OCI-LY1 (cell line): ENCODE measurements around the gene PLEKHJ1.

ENCODE experiments used
- H2AFZ ChIP-seq: fragments of 200-600 bp; sonication (generic), shearing (Covaris generic); 2 replicates; pipeline ENCODE4 v1.6.0; 2014; ENCODE audit warnings: antibody characterized with exemption, mild to moderate bottlenecking, low read length
- H3F3A ChIP-seq: fragments of 200-600 bp; sonication (generic), shearing (Covaris generic); 2 replicates; pipeline ENCODE4 v1.6.0; 2014; ENCODE audit warnings: mild to moderate bottlenecking, antibody characterized with exemption, low read length, moderate library complexity; ENCODE audit not compliant: insufficient read depth
- H3K27ac ChIP-seq: fragments of 200-600 bp; sonication (generic); 2 replicates; pipeline ENCODE4 v1.5.1; 2014; ENCODE audit warnings: low read length, mixed run types, mild to moderate bottlenecking, low read depth; ENCODE audit not compliant: poor library complexity, severe bottlenecking
- H3K27me3 ChIP-seq: fragments of 200-600 bp; sonication (generic); 2 replicates; pipeline ENCODE4 v1.6.0; 2014; ENCODE audit warnings: antibody characterized with exemption, mild to moderate bottlenecking, low read length, moderate library complexity; ENCODE audit not compliant: insufficient read depth
- H3K36me3 ChIP-seq: fragments of 200-600 bp; sonication (generic); 2 replicates; pipeline ENCODE4 v1.6.1; 2014; ENCODE audit warnings: mild to moderate bottlenecking, antibody characterized with exemption, low read length, moderate library complexity, mixed read lengths; ENCODE audit not compliant: insufficient read depth
- H3K4me1 ChIP-seq: fragments of 200-600 bp; sonication (generic); 2 replicates; pipeline ENCODE4 v1.5.1; 2014; ENCODE audit warnings: mild to moderate bottlenecking, low read length, moderate library complexity; ENCODE audit not compliant: insufficient read depth, severe bottlenecking
- H3K4me2 ChIP-seq: fragments of 200-600 bp; sonication (generic), shearing (Covaris generic); 2 replicates; pipeline ENCODE4 v1.6.1; 2014; ENCODE audit warnings: low read length
- H3K4me3 ChIP-seq: fragments of 200-600 bp; sonication (generic); 2 replicates; pipeline ENCODE4 v1.5.1; 2014; ENCODE audit warnings: low read length, low read depth, mild to moderate bottlenecking, mixed read lengths; ENCODE audit not compliant: poor library complexity, severe bottlenecking
- H3K79me2 ChIP-seq: fragments of 200-600 bp; shearing (Covaris generic); 2 replicates; pipeline ENCODE4 v1.6.1; 2016; ENCODE audit warnings: mixed run types, low read length, mixed read lengths; ENCODE audit not compliant: insufficient read depth
- H3K9ac ChIP-seq: fragments of 200-600 bp; sonication (generic), shearing (Covaris generic); 2 replicates; pipeline ENCODE4 v1.6.1; 2014; ENCODE audit warnings: mild to moderate bottlenecking, low read length, mixed read lengths
- H3K9me2 ChIP-seq: fragments of 200-600 bp; sonication (generic), shearing (Covaris generic); 2 replicates; pipeline ENCODE4 v1.6.1; 2014; ENCODE audit warnings: low read depth, mild to moderate bottlenecking, low read length, mixed read lengths
- H3K9me3 ChIP-seq: fragments of 200-600 bp; shearing (Covaris generic); 2 replicates; pipeline ENCODE4 v1.6.1; 2014; ENCODE audit warnings: low read length, mixed read lengths
- H4K20me1 ChIP-seq: fragments of 200-600 bp; sonication (generic), shearing (Covaris generic); 2 replicates; pipeline ENCODE4 v1.6.0; 2016; ENCODE audit warnings: mild to moderate bottlenecking, low read length; ENCODE audit not compliant: insufficient read depth
- EZH2 ChIP-seq: fragments of 200-600 bp; sonication (generic), shearing (Covaris generic); IDR thresholded peaks from 2 replicates; pipeline ENCODE4 v1.8.0; 2017; ENCODE audit warnings: borderline replicate concordance, mixed run types, mild to moderate bottlenecking, antibody characterized with exemption, low read length, moderate library complexity, mixed read lengths
- TF ChIP-seq, protein P1 (sequence below): fragments of 200-600 bp; sonication (generic), shearing (Covaris generic); IDR thresholded peaks from 2 replicates; pipeline ENCODE4 v1.5.1; 2017; ENCODE audit warnings: mild to moderate bottlenecking, antibody characterized with exemption, low read length, moderate library complexity, mixed read lengths

Gene PLEKHJ1

DNA sequence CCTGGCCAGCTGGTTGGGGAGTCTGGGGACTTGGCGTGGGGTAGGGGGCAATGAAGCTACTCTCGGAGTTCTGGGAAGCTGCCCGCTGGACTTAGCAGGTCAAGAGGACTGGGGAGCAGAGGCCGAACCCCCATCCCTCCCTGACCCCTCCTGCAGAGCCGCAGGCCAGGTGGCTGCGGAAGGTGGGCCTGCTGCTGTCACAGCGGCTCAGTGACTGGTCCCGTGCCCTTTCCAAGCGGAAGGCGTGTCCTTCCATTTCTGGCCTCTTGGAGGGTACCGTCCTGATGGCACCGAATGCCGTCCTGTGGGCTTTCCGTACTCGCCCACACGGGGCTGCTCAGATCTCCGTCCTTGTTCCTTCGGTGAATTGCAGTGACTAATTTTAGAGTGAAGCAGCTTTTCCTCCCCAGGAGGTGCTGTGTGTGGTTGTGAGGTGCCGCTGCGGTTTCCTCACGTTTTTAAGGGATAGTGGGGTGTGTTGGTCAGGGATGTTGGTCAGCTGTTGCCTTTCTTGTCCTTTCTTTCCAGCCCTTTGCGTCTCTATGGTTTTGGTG lies 51.6 kb downstream of the PLEKHJ1 start:
- no peak overlapping the region for H2AFZ ChIP-seq
- no peak overlapping the region for H3K4me3 ChIP-seq
- no peak overlapping the region for H3K9ac ChIP-seq
- H3K9me2 ChIP-seq: no peaks in the 10 kb centered on the region
- peaks cover 10% of the 10 kb centered on the region for H3K4me1 ChIP-seq
- H3K27me3 ChIP-seq: no peaks in the 10 kb centered on the region
- TF ChIP-seq EZH2: no peak
- TF ChIP-seq, protein P1, sequence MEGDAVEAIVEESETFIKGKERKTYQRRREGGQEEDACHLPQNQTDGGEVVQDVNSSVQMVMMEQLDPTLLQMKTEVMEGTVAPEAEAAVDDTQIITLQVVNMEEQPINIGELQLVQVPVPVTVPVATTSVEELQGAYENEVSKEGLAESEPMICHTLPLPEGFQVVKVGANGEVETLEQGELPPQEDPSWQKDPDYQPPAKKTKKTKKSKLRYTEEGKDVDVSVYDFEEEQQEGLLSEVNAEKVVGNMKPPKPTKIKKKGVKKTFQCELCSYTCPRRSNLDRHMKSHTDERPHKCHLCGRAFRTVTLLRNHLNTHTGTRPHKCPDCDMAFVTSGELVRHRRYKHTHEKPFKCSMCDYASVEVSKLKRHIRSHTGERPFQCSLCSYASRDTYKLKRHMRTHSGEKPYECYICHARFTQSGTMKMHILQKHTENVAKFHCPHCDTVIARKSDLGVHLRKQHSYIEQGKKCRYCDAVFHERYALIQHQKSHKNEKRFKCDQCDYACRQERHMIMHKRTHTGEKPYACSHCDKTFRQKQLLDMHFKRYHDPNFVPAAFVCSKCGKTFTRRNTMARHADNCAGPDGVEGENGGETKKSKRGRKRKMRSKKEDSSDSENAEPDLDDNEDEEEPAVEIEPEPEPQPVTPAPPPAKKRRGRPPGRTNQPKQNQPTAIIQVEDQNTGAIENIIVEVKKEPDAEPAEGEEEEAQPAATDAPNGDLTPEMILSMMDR: no peak
- H3K4me2 ChIP-seq: no peak overlapping the region
- no peaks in the 10 kb centered on the region for H3K79me2 ChIP-seq
- H3K27ac ChIP-seq: no peak overlapping the region
- H4K20me1 ChIP-seq: no peaks in the 10 kb centered on the region
- no peaks in the 10 kb centered on the region for H3F3A ChIP-seq
- H3K9me3 ChIP-seq: no peaks in the 10 kb centered on the region
- H3K36me3 ChIP-seq: peaks cover 19% of the 10 kb centered on the region; the same call in 1 of the 2 replicates
